ENCODE data around the gene ZNF211.

DNA sequence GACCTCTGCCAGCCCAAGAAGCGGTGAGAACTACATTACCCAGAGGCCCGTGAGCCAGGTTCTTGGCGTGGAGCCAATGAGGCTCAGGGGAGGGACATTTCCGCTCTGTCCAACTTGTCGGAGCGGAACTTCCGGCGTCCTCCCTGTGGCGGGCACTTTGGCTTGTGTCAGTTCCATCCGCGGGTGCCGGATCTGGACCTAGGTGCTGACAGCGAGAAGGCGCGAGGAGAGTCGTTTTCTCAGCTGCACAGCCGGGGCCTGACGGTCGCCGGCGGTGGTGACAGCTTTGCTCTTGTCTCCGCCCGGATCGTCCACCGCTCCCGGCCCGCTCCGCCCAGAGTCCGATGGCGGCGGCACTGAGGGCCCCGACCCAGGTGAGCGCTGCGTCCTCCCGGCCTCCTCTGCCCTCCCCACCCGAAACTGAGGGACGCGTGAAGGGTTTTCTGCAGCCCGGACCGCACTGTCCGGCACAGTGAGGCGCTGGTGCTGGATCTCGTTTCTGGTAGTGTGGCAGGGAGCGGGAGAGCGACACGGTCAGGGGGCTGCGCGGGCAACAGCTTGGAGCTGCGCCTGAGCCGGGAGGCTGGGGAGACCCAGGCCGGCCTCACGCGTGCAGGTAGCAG, 33.1 kb upstream of the ZNF211 start, which contains the start of gene ZNF530:
- TF ChIP-seq, protein P1, sequence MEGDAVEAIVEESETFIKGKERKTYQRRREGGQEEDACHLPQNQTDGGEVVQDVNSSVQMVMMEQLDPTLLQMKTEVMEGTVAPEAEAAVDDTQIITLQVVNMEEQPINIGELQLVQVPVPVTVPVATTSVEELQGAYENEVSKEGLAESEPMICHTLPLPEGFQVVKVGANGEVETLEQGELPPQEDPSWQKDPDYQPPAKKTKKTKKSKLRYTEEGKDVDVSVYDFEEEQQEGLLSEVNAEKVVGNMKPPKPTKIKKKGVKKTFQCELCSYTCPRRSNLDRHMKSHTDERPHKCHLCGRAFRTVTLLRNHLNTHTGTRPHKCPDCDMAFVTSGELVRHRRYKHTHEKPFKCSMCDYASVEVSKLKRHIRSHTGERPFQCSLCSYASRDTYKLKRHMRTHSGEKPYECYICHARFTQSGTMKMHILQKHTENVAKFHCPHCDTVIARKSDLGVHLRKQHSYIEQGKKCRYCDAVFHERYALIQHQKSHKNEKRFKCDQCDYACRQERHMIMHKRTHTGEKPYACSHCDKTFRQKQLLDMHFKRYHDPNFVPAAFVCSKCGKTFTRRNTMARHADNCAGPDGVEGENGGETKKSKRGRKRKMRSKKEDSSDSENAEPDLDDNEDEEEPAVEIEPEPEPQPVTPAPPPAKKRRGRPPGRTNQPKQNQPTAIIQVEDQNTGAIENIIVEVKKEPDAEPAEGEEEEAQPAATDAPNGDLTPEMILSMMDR (IDR thresholded peaks at IDR 0.05; ENCODE audit: insufficient read depth, low read length, poor library complexity, severe bottlenecking), result no peak
- TF ChIP-seq EZH2phosphoT487 (conservative IDR thresholded peaks at IDR 0.05; ENCODE audit: low read length), result no peak
